NCI-H1694 (cell line): ENCODE data around the gene PGK1.
"Not testable (repeated sequence)": the region's sequence is repeated elsewhere in the genome, so short reads cannot be mapped to it uniquely, and the experiment has no call there.

Experiments used
- DNase-seq: peaks from one replicate; lab custom pipeline; 2025; lab: John Stamatoyannopoulos, UW

The PGK1 gene

GRCh38 chrX:78116365-78116764 is 12.3 kb downstream of the PGK1 start:
- no peak for DNase-seq

- no peak for DNase-seq
Measured at GRCh38 chrX:78116766-78117165, 12.7 kb downstream of the PGK1 start.

GRCh38 chrX:78118628-78119027 is 14.6 kb downstream of the PGK1 start:
- no peak for DNase-seq

- no peak for DNase-seq
Measured at GRCh38 chrX:78119521-78120227, 15.6 kb downstream of the PGK1 start.

GRCh38 chrX:78123190-78123589 is 19.1 kb downstream of the PGK1 start:
- no peak for DNase-seq

GRCh38 chrX:78124307-78124706 is 20.3 kb downstream of the PGK1 start:
- DNase-seq = no peak

GRCh38 chrX:78125148-78125547 is 21.1 kb downstream of the PGK1 start:
- DNase-seq = no peak

GRCh38 chrX:78125781-78126180 is 21.7 kb downstream of the PGK1 start:
- not testable (repeated sequence) for DNase-seq

- DNase-seq = no peak
Measured at GRCh38 chrX:78129714-78130113, 25.7 kb downstream of the PGK1 start.

GRCh38 chrX:78130396-78130795 is 26.3 kb downstream of the PGK1 start:
- DNase-seq = no peak

GRCh38 chrX:78131117-78131516 is 27.1 kb downstream of the PGK1 start:
- no peak for DNase-seq

GRCh38 chrX:78133238-78133960 is 29.4 kb downstream of the PGK1 start:
- DNase-seq = no peak

GRCh38 chrX:78139160-78140123 is 35.4 kb downstream of the PGK1 start, which contains the start of gene TAF9B:
Gene TAF9B (minus strand): TSS chrX:78139650. CDS start chrX:78139611, 39 bp downstream.
- DNase-seq = peak; percentile 71

GRCh38 chrX:78140206-78140605 is 36.2 kb downstream of the PGK1 start:
- no peak for DNase-seq

GRCh38 chrX:78147002-78147540 is 43.0 kb downstream of the PGK1 start:
- DNase-seq = not testable (repeated sequence)

- DNase-seq = not testable (repeated sequence)
Measured at GRCh38 chrX:78157373-78157772, 53.3 kb downstream of the PGK1 start.

- DNase-seq = not testable (repeated sequence)
Measured at GRCh38 chrX:78157846-78158245, 53.8 kb downstream of the PGK1 start.

- not testable (repeated sequence) for DNase-seq
Measured at GRCh38 chrX:78160711-78161110, 56.7 kb downstream of the PGK1 start.

GRCh38 chrX:78163175-78163574 is 59.1 kb downstream of the PGK1 start:
- not testable (repeated sequence) for DNase-seq

- no peak for DNase-seq
Measured at GRCh38 chrX:78165425-78165824, 61.4 kb downstream of the PGK1 start.

GRCh38 chrX:78168065-78168464 is 64.0 kb downstream of the PGK1 start:
- no peak for DNase-seq
